GM21825 (cell line): ENCODE results near the gene LCLAT1.
A peak's percentile ranks its signal among the peaks of the same experiment; 100 is the strongest.

Experiments
- ATAC-seq: cut with Tn5 transposase; IDR thresholded peaks from one replicate; pipeline ENCODE4 v1.9.1; 2021; ENCODE audit warnings: mild to moderate bottlenecking, moderate library complexity; ENCODE audit not compliant: unreplicated experiment

Gene LCLAT1

GRCh38 chr2:30422444-30423040, 24.5 kb upstream of the LCLAT1 start:
- ATAC-seq: peak; percentile 86

- no peak for ATAC-seq
Measured at GRCh38 chr2:30424231-30424630, 22.8 kb upstream of the LCLAT1 start.

- ATAC-seq: no peak
Measured at GRCh38 chr2:30425326-30425725, 21.7 kb upstream of the LCLAT1 start.

- no peak for ATAC-seq
Measured at GRCh38 chr2:30427606-30428347, 19.3 kb upstream of the LCLAT1 start.

- no peak for ATAC-seq
Measured at GRCh38 chr2:30428348-30428662, 18.7 kb upstream of the LCLAT1 start.

GRCh38 chr2:30428827-30429461, 18.1 kb upstream of the LCLAT1 start:
- ATAC-seq: no peak

GRCh38 chr2:30433541-30434299, 13.3 kb upstream of the LCLAT1 start:
- ATAC-seq: no peak

GRCh38 chr2:30434708-30435107, 12.3 kb upstream of the LCLAT1 start:
- no peak for ATAC-seq

- ATAC-seq: no peak
Measured at GRCh38 chr2:30436859-30437435, 10.1 kb upstream of the LCLAT1 start.

GRCh38 chr2:30437809-30438548, 9.1 kb upstream of the LCLAT1 start:
- ATAC-seq: no peak

GRCh38 chr2:30439296-30439695, 7.8 kb upstream of the LCLAT1 start:
- no peak for ATAC-seq

- no peak for ATAC-seq
Measured at GRCh38 chr2:30439879-30440278, 7.2 kb upstream of the LCLAT1 start.

GRCh38 chr2:30441023-30441422, 6.0 kb upstream of the LCLAT1 start:
- no peak for ATAC-seq

- no peak for ATAC-seq
Measured at GRCh38 chr2:30443081-30443480, 4.0 kb upstream of the LCLAT1 start.

- ATAC-seq: no peak
Measured at GRCh38 chr2:30444273-30444672, 2.8 kb upstream of the LCLAT1 start.

GRCh38 chr2:30445266-30445821, 1.7 kb upstream of the LCLAT1 start:
- ATAC-seq: no peak

GRCh38 chr2:30446602-30447148, 371 bp upstream of the LCLAT1 start:
- peak; percentile 11 for ATAC-seq

- no peak for ATAC-seq
Measured at GRCh38 chr2:30448308-30448707, 1.3 kb downstream of the LCLAT1 start.

GRCh38 chr2:30448866-30449265, 1.8 kb downstream of the LCLAT1 start:
- ATAC-seq: no peak

- ATAC-seq: no peak
Measured at GRCh38 chr2:30450025-30450424, 3.0 kb downstream of the LCLAT1 start.
